ENCODE results near the gene FBXO38. TPM values are rescaled to one million over a fixed set of nuclear protein-coding genes. Genes with fewer than 3 reads are reported as not detected.

Gene FBXO38
- total RNA-seq, 3 donors from 2014 or later: 29.8 to 31.5 (median 30.5) TPM

DNA sequence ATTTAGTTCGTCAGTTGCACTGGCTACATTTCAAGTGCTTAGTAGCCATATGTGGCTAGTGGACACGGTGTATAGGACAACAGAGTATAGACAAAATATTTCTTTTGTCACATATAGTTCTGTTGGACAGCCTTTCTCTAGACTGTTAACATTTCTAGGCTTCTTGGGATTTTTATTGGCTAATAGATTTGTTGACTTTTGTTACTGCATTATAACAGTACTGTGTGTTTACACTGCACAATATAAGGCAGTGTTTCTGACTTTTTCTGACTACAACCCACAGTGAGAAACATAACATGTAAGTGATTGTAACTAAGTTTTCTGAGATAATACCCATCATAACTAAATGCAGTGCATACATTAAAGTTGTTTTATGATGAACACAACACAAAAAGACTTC lies 11.3 kb downstream of the FBXO38 start:
- peaks cover 23% of the 10 kb centered on the region for H3K36me3 Mint-ChIP-seq (ENCODE audit: insufficient read depth)
- H3K4me3 Mint-ChIP-seq: no peak overlapping the region
- peaks cover 53% of the 10 kb centered on the region for H3K4me1 Mint-ChIP-seq (ENCODE audit: low read depth)
- ATAC-seq (no peak), DNase-seq (no peak)
- no peaks in the 10 kb centered on the region for H3K27me3 Mint-ChIP-seq (ENCODE audit: low read depth)
- no peaks in the 10 kb centered on the region for H3K9me3 Mint-ChIP-seq

DNA sequence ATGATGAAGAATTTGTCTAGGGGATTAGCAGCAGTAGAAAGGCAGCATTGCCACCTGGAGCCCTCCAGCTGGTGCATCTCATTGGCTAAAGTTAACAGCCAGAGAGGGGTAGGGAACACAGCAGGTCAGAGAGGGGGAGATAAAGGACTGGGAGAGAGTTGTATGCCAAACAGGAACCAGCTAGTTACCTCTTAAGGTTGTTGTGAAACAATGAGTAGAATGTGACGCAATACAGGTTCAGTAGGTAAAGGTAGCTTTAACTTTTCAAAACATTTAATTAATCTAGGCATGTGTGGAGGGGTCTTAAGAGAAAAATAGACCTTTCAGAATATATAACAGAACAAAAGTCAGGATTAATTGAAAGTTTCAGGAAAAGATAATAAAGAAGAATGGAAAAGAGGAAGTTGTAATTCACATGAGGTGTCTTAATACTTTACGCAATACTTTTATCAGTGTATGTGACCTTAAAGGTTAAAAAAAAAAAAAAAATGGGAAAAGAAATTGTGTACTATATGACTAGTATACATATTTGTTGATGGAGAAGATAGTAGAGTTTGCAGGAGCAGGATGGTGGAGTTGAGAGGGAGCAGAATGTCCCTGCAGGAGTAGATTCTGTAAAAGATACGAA lies 14.3 kb downstream of the FBXO38 start:
- Mint-ChIP-seq H3K4me1 (ENCODE audit: low read depth) (peaks cover 51% of the 10 kb centered on the region), H3K27me3 (ENCODE audit: low read depth) (no peaks in the 10 kb centered on the region), H3K36me3 (ENCODE audit: insufficient read depth) (peaks cover 39% of the 10 kb centered on the region), H3K4me3 (no peak overlapping the region), H3K9me3 (no peaks in the 10 kb centered on the region)
- ATAC-seq: no peak
- DNase-seq: no peak

DNA sequence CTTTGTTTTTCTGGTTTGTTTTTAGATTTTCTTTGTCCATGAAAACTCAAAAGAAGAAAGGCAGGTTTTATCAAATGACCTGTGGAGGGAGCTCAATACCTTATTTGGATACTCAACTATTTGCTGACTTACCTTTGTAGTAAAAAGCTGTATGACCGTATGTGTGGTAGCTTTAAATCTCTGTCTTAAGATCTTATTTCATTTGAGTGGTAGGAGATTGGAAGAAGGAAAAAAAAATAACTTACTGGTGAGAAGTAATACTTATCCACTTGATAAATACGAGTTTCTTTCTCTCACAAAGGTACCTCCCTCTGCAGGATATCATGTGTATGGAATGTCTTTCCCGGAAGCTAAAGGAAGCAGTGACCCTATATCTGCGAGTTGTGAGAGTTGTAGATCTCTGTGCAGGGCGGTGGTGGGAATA lies 15.0 kb downstream of the FBXO38 start:
- no peak for DNase-seq
- H3K9me3 Mint-ChIP-seq: no peaks in the 10 kb centered on the region
- H3K27me3 Mint-ChIP-seq (ENCODE audit: low read depth): no peaks in the 10 kb centered on the region
- H3K4me3 Mint-ChIP-seq: no peak overlapping the region
- H3K4me1 Mint-ChIP-seq (ENCODE audit: low read depth): peaks cover 51% of the 10 kb centered on the region
- ATAC-seq: no peak
- H3K36me3 Mint-ChIP-seq (ENCODE audit: insufficient read depth): peaks cover 44% of the 10 kb centered on the region

DNA sequence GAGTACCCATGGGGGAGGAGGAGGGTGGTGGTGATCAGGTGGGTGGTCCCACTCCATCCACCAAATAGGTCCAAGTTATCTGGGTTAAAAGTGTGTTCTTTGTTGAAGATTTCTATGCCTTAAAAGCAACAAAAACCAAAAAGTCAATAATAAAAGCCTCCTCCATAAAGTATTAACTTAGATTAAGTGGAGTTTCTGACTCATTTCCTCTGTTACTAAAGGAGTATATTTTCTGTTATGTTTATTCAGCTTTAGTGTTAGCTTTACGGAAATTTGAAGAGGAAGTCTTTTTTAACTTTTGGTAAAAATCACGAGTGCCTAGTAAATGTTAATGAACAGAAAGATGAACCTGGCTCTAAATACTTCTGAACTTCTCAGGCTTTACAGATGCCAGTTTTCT lies 17.8 kb downstream of the FBXO38 start:
- H3K9me3 Mint-ChIP-seq: no peaks in the 10 kb centered on the region
- DNase-seq: no peak
- no peak for ATAC-seq
- peaks cover 44% of the 10 kb centered on the region for H3K4me1 Mint-ChIP-seq (ENCODE audit: low read depth)
- no peak overlapping the region for H3K4me3 Mint-ChIP-seq
- H3K27me3 Mint-ChIP-seq (ENCODE audit: low read depth): no peaks in the 10 kb centered on the region
- peaks cover 63% of the 10 kb centered on the region for H3K36me3 Mint-ChIP-seq (ENCODE audit: insufficient read depth)

DNA sequence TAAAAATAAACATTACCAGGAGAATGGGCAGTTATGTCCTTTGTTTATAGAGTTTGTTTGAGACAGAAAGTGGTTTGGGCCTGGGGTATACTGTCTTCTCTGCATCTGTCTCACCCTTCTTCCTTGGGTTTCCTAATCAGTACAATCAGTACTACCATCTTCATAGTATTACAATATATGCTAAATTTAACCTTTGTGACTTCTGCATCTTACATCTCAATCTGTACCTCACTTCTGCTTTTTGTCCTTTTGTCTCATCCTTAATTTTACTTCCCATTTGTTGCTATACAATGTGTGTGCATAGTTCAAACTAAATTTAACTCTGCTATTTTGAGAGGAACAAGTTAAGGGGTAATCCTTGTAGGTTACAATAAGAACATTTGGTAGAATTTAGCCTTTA lies 19.6 kb downstream of the FBXO38 start:
- no peak for ATAC-seq
- Mint-ChIP-seq H3K27me3 (ENCODE audit: low read depth) (no peaks in the 10 kb centered on the region), H3K36me3 (ENCODE audit: insufficient read depth) (peaks cover 61% of the 10 kb centered on the region), H3K4me3 (no peak overlapping the region), H3K4me1 (ENCODE audit: low read depth) (peaks cover 38% of the 10 kb centered on the region), H3K9me3 (no peaks in the 10 kb centered on the region)
- no peak for DNase-seq

DNA sequence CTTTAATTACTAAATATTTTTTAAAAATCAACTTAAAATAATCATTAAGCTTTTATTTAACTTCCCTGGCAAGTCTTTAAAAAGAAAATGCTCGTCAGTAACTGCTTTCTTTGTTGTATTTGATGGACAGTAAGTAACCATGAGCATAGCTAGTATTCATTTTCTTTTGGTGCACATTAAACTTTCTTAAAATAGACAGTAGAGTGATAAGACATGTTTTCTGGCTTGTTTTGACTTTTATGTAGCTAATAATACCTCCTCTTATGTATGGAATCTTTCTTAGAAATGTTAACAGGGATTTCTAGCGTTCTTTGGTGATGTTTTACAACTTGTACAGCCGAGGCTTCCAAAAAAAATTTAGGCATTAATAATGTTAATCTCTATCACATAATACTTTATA lies 22.6 kb downstream of the FBXO38 start:
- ATAC-seq (no peak), DNase-seq (no peak)
- Mint-ChIP-seq H3K9me3 (no peaks in the 10 kb centered on the region), H3K36me3 (ENCODE audit: insufficient read depth) (peaks cover 59% of the 10 kb centered on the region), H3K4me1 (ENCODE audit: low read depth) (peaks cover 22% of the 10 kb centered on the region), H3K27me3 (ENCODE audit: low read depth) (no peaks in the 10 kb centered on the region), H3K4me3 (no peak overlapping the region)

DNA sequence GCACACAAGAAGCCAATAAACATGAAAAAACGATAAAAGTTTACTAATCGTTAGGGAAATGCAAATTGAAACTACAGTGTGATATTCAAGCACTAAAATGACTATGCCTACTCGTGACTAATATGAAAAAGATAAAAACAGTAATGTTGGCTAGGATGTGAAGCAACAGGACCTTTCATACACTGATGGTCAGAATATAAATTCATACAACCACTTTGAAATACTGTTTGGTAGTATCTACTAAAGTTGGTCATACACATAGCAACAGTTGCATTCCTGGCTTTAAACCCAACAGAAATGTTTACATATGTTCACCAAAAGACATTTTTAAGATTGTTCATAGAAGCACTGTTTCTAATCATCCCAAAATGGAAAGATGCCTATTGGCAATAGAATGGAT lies 24.3 kb downstream of the FBXO38 start:
- H3K36me3 Mint-ChIP-seq (ENCODE audit: insufficient read depth): peaks cover 61% of the 10 kb centered on the region
- no peak for DNase-seq

DNA sequence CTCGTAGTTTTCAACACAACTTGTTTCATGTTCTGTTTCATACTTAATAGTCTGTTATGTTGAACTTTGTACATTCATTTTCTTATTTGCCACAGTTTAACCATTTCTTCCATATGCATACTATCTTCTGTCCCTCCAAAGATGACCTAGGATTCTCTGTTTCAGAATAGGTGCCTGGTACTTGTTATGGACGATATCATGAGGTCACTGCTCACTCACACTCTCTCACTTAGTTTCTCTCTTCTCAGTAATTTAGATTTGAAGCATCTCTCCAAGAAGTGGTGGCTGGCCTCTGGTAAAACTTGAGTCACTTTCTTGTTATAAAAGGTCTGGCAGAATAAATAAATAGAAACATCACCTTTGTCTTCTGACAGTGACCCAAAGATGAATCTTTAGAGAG lies 28.4 kb downstream of the FBXO38 start:
- ATAC-seq: no peak
- Mint-ChIP-seq H3K4me1 (ENCODE audit: low read depth) (peaks cover 4% of the 10 kb centered on the region), H3K27me3 (ENCODE audit: low read depth) (no peaks in the 10 kb centered on the region), H3K9me3 (no peaks in the 10 kb centered on the region), H3K36me3 (ENCODE audit: insufficient read depth) (peaks cover 60% of the 10 kb centered on the region), H3K4me3 (no peak overlapping the region)
- no peak for DNase-seq

More for the DNA sequence above, 24.3 kb downstream of the FBXO38 start:
- no peaks in the 10 kb centered on the region for H3K9me3 Mint-ChIP-seq
- H3K27me3 Mint-ChIP-seq (ENCODE audit: low read depth): no peaks in the 10 kb centered on the region
- ATAC-seq: no peak
- H3K4me1 Mint-ChIP-seq (ENCODE audit: low read depth): peaks cover 11% of the 10 kb centered on the region
- H3K4me3 Mint-ChIP-seq: no peak overlapping the region

DNA sequence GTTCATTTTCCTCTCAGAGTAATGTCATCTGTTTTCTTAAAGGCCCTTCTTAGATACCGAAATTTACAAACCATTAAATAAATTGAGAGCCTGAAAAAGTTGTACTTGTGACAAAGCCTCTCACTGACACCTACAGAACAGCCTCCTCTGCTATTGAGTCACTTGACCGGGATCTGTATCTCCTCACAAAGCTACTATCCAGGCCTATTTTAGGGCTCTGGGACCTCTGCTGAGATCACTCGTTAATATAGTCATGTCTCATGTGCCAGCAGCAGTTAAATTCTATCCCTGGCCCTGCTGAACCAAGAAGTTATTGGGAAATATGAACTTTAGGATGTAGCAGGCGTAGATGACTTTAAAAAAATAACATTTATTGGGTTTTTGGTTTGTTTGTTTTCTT lies 31.1 kb downstream of the FBXO38 start:
- Mint-ChIP-seq H3K9me3 (no peaks in the 10 kb centered on the region), H3K4me1 (ENCODE audit: low read depth) (no peaks in the 10 kb centered on the region), H3K27me3 (ENCODE audit: low read depth) (no peaks in the 10 kb centered on the region), H3K4me3 (no peak overlapping the region), H3K36me3 (ENCODE audit: insufficient read depth) (peaks cover 70% of the 10 kb centered on the region)
- ATAC-seq (no peak), DNase-seq (no peak)

DNA sequence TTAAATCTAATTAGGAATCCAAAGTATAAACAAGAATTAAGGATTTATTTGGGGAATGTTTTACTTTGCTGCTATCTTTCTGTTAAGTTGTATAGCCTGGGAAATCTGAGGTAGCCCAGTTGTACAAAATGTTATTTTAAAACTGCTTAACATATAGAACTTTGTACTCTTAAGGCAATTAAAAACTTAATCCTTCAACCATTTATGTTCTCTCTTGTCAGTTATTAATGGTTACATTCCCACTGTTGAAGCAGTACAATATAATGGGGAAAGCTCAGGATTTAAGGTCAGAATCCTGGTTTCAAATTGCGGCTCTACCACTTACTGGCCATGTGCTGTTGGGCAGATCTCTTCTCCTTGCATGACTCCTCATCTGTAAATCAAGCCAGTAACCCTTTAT lies 32.7 kb downstream of the FBXO38 start:
- Mint-ChIP-seq H3K4me3 (no peak overlapping the region), H3K4me1 (ENCODE audit: low read depth) (no peaks in the 10 kb centered on the region), H3K9me3 (no peaks in the 10 kb centered on the region), H3K27me3 (ENCODE audit: low read depth) (no peaks in the 10 kb centered on the region), H3K36me3 (ENCODE audit: insufficient read depth) (peaks cover 58% of the 10 kb centered on the region)
- no peak for DNase-seq
- no peak for ATAC-seq

DNA sequence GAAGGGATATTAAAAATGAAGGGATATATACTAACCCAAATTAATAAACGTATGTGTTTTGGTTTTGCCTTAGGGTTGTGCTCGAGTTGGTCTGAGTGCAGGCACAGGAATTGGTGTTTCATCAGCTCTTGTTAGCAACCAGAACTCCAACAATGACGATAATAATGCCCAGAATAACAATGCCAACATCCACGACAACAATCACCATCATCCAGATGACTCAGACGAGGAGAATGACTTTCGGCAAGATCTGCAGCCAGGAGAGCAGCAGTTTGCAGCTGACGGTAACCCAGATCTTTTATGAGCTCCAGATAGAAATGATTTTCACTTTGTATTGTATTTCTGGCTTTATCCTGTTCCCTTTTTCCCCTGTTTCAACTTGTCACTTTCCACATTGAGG lies 33.2 kb downstream of the FBXO38 start:
- no peaks in the 10 kb centered on the region for H3K9me3 Mint-ChIP-seq
- peaks cover 62% of the 10 kb centered on the region for H3K36me3 Mint-ChIP-seq (ENCODE audit: insufficient read depth)
- H3K4me3 Mint-ChIP-seq: no peak overlapping the region
- ATAC-seq: no peak
- no peaks in the 10 kb centered on the region for H3K27me3 Mint-ChIP-seq (ENCODE audit: low read depth)
- peaks cover 4% of the 10 kb centered on the region for H3K4me1 Mint-ChIP-seq (ENCODE audit: low read depth)
- DNase-seq: no peak

DNA sequence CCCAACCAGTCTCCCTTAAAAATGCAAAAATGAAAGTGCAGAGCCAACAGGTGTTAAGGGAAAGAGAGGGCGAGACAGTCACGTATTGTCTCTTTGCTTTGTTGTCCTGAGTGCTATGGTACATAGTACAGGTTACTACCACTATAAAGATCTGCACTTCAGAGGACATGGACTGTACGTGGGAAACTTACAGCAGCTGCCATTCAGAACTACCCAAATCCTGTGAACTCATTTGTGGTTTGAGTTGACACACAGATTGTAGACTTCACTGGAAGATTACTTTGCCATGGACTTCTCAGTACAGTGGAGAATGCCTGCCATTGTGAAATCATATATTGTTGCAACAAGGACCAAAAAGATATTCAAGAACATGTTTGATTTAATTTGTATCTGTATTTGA lies 34.8 kb downstream of the FBXO38 start:
- ATAC-seq (no peak), DNase-seq (no peak)
- Mint-ChIP-seq H3K27me3 (ENCODE audit: low read depth) (no peaks in the 10 kb centered on the region), H3K4me1 (ENCODE audit: low read depth) (peaks cover 5% of the 10 kb centered on the region), H3K4me3 (no peak overlapping the region), H3K9me3 (no peaks in the 10 kb centered on the region), H3K36me3 (ENCODE audit: insufficient read depth) (peaks cover 59% of the 10 kb centered on the region)

DNA sequence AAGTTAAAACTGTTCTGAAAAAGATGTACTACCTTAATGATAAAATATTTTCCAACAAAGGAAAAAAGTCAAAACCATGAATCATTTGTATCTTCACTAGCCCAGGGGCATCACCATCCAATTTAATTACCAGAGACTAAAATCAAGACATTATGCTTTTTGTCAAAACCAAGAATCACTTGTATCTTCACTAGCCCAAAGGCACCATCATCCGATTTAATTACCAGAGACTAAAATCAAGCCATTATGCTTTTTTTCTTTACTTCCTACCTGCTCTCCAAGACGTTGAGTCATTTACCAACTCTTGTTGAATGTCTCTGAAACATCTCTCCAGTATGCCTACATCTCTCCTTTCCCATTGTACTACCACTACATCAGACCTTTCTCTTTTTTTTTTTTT lies 37.9 kb downstream of the FBXO38 start:
- DNase-seq (no peak), ATAC-seq (no peak)
- Mint-ChIP-seq H3K36me3 (ENCODE audit: insufficient read depth) (peaks cover 62% of the 10 kb centered on the region), H3K9me3 (no peaks in the 10 kb centered on the region), H3K4me1 (ENCODE audit: low read depth) (peaks cover 5% of the 10 kb centered on the region), H3K27me3 (ENCODE audit: low read depth) (no peaks in the 10 kb centered on the region), H3K4me3 (no peak overlapping the region)

DNA sequence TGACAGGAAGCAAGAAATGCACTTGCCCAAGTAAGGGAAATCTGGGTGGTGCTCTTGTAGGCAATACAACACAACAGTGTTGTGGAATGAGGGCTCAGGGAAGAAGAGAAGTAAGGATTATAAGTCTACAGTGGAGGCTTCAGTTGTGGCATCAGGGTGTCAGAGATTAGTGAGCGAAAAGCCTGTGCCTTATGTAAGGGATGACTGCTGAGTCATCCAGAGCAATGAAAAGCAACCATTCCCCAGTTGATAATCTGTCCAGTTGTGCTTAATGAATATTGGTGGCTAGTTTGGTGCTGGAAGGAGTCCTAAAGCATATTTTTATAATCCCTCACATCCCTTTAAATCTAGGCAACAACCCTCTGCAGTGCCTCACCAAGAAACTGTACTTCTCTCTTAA lies 42.0 kb downstream of the FBXO38 start:
- peaks cover 16% of the 10 kb centered on the region for H3K4me1 Mint-ChIP-seq (ENCODE audit: low read depth)
- H3K4me3 Mint-ChIP-seq: no peak overlapping the region
- H3K9me3 Mint-ChIP-seq: no peaks in the 10 kb centered on the region
- no peak for DNase-seq
- H3K36me3 Mint-ChIP-seq (ENCODE audit: insufficient read depth): peaks cover 55% of the 10 kb centered on the region
- ATAC-seq: no peak
- H3K27me3 Mint-ChIP-seq (ENCODE audit: low read depth): no peaks in the 10 kb centered on the region

DNA sequence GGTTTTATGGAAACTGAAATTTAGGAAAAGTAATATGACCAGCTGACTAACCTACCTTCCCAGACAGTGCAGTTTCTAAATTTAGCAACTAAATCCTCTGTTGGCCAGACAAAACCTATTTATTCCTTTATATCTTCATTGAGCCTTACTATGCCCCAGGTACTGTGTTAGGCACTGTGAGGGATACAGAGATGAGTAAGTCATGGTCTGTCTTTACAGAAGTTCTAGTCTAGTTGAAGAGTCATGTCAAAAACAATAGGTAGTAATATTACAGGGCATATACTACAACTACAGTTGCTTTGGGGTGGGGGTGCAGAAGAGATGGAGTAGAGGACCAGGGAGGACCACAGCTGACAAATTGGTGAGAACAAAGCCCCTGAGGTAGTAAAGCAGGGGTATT lies 42.8 kb downstream of the FBXO38 start:
- Mint-ChIP-seq H3K36me3 (ENCODE audit: insufficient read depth) (peaks cover 57% of the 10 kb centered on the region), H3K4me1 (ENCODE audit: low read depth) (peaks cover 16% of the 10 kb centered on the region), H3K9me3 (no peaks in the 10 kb centered on the region), H3K4me3 (no peak overlapping the region), H3K27me3 (ENCODE audit: low read depth) (no peaks in the 10 kb centered on the region)
- no peak for DNase-seq
- ATAC-seq: no peak

Measured in activated T-cell treated with anti-CD3 and anti-CD28 coated beads, Interleukin-2, amount 50 U/mL, for 4 hours (primary cell).